ENCODE measurements around the gene SPOCK1. TPM values are rescaled to one million over a fixed set of nuclear protein-coding genes. Genes with fewer than 3 reads are reported as not detected.

The SPOCK1 gene
- total and polyA plus RNA-seq, 2 of the 13 experiments (the other 11 are each of a cell fraction or from before 2014, with no cell fraction given): 0.18 to 0.29 TPM

GRCh38 chr5:137454671-137455070, 44.5 kb downstream of the SPOCK1 start:
- no peaks in the 10 kb centered on the region for H3K9me3 ChIP-seq (ENCODE audit: low read length)
- no peaks in the 10 kb centered on the region for H3K36me3 ChIP-seq (replicated peaks in 1 of 2; ENCODE audit: control insufficient read depth in 1 of 2, insufficient read depth in 2 of 2, low read length in 2 of 2)
- FAIRE-seq (no peak), DNase-seq (ENCODE audit: low spot score) (no peak), ATAC-seq (no peak)
- no peaks in the 10 kb centered on the region for H3K79me2 ChIP-seq (ENCODE audit: insufficient read depth, low read length)
- no peaks in the 10 kb centered on the region for H3K4me1 ChIP-seq (ENCODE audit: insufficient read depth, low read length)
- intact Hi-C loops (cut with micrococcal nuclease; ENCODE audit: unreplicated experiment) (no loop called here), in situ Hi-C loops (cut with HindIII; ENCODE audit: extremely low pct_ligation_motif_present, low pct_unique_long_range_greater_than_20kb) (no loop called here)
- ChIA-PET POLR2A (no interaction called here), CTCF (ENCODE audit: low intra/inter-chr PET ratio, low total read pairs) (no interaction called here)
- H3K9ac ChIP-seq (ENCODE audit: insufficient read depth, low read depth, low read length): no peak overlapping the region
- no peak overlapping the region for H2AFZ ChIP-seq (ENCODE audit: low read length)
- no peak overlapping the region for H3K4me3 ChIP-seq (replicated peaks in 1 of 3; ENCODE audit: insufficient read depth in 1 of 3, low read depth in 2 of 3, low read length in 3 of 3)
- no peak overlapping the region for H3K27ac ChIP-seq (ENCODE audit: extremely low read length, insufficient read depth, low read length)
- BruUV-seq (replicated peaks): no TSS peak
- no peaks in the 10 kb centered on the region for H3K27me3 ChIP-seq (ENCODE audit: control insufficient read depth in 1 of 2, insufficient read depth in 2 of 2, low read length in 2 of 2)
- no peaks in the 10 kb centered on the region for H4K20me1 ChIP-seq (ENCODE audit: insufficient read depth, low read length)
- H3K4me2 ChIP-seq (ENCODE audit: low read depth, low read length): no peak overlapping the region
- TF ChIP-seq ARID2 (CRISPR knock-in tag; IDR thresholded peaks at IDR 0.05; ENCODE audit: borderline replicate concordance) (no peak), ZNF34 (CRISPR knock-in tag; IDR thresholded peaks at IDR 0.05; ENCODE audit: borderline replicate concordance) (no peak), LRRFIP1 (CRISPR knock-in tag; conservative IDR thresholded peaks at IDR 0.05) (no peak), ZNF552 (CRISPR knock-in tag; IDR thresholded peaks at IDR 0.05; ENCODE audit: borderline replicate concordance) (no peak), ZNF274 (CRISPR knock-in tag; IDR thresholded peaks at IDR 0.05) (no peak), SOX5 (CRISPR knock-in tag; IDR thresholded peaks at IDR 0.05; ENCODE audit: borderline replicate concordance) (no peak), REST (IDR thresholded peaks at IDR 0.05; ENCODE audit: borderline replicate concordance in 1 of 2, low read depth in 1 of 2, low read length in 2 of 2) (no peak), SALL1 (CRISPR knock-in tag; IDR thresholded peaks at IDR 0.05) (no peak), DR1 (CRISPR knock-in tag; IDR thresholded peaks at IDR 0.05) (no peak), TBX2 (CRISPR knock-in tag; IDR thresholded peaks at IDR 0.05; ENCODE audit: borderline replicate concordance) (no peak), ZNF484 (CRISPR knock-in tag; IDR thresholded peaks at IDR 0.05; ENCODE audit: borderline replicate concordance, low read depth) (no peak)
- TF ChIP-seq, protein P1, sequence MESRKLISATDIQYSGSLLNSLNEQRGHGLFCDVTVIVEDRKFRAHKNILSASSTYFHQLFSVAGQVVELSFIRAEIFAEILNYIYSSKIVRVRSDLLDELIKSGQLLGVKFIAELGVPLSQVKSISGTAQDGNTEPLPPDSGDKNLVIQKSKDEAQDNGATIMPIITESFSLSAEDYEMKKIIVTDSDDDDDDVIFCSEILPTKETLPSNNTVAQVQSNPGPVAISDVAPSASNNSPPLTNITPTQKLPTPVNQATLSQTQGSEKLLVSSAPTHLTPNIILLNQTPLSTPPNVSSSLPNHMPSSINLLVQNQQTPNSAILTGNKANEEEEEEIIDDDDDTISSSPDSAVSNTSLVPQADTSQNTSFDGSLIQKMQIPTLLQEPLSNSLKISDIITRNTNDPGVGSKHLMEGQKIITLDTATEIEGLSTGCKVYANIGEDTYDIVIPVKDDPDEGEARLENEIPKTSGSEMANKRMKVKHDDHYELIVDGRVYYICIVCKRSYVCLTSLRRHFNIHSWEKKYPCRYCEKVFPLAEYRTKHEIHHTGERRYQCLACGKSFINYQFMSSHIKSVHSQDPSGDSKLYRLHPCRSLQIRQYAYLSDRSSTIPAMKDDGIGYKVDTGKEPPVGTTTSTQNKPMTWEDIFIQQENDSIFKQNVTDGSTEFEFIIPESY (CRISPR knock-in tag; IDR thresholded peaks at IDR 0.05): no peak
- TF ChIP-seq, protein P2, sequence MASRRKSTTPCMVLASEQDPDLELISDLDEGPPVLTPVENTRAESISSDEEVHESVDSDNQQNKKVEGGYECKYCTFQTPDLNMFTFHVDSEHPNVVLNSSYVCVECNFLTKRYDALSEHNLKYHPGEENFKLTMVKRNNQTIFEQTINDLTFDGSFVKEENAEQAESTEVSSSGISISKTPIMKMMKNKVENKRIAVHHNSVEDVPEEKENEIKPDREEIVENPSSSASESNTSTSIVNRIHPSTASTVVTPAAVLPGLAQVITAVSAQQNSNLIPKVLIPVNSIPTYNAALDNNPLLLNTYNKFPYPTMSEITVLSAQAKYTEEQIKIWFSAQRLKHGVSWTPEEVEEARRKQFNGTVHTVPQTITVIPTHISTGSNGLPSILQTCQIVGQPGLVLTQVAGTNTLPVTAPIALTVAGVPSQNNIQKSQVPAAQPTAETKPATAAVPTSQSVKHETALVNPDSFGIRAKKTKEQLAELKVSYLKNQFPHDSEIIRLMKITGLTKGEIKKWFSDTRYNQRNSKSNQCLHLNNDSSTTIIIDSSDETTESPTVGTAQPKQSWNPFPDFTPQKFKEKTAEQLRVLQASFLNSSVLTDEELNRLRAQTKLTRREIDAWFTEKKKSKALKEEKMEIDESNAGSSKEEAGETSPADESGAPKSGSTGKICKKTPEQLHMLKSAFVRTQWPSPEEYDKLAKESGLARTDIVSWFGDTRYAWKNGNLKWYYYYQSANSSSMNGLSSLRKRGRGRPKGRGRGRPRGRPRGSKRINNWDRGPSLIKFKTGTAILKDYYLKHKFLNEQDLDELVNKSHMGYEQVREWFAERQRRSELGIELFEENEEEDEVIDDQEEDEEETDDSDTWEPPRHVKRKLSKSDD (CRISPR knock-in tag; IDR thresholded peaks at IDR 0.05; ENCODE audit: low read depth): no peak
